GM12872 (cell line): ENCODE measurements around the gene UNC93A.

Experiments used
- CTCF ChIP-seq: IDR thresholded peaks from 3 replicates; pipeline ENCODE4 v1.5.1; 2011; ENCODE audit warnings: low read depth, mild to moderate bottlenecking, low read length, moderate library complexity; ENCODE audit not compliant: insufficient read depth

UNC93A gene

GRCh38 chr6:167274270-167274669 lies 16.8 kb upstream of the UNC93A start:
- no peak for TF ChIP-seq CTCF

DNA sequence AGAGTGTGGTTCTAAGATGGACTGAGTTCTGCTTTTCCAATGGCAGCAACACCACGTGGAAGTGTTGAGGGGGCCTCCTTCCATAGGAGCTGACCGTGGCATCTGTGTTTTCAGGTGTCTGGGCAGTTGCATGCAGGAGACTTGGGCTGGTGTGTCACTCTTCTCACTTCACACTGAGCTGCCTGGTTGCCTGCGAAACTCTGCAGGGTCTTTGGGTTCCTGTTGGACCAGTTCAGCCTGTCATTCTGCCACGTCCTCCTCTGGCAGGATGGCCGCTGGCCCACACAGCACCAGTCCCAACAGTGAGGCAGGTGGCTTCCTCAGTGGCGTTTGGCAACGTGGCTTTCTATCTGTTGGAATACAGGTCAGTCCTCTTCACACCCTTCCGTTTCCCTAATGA lies 16.1 kb upstream of the UNC93A start:
- no peak for TF ChIP-seq CTCF

DNA sequence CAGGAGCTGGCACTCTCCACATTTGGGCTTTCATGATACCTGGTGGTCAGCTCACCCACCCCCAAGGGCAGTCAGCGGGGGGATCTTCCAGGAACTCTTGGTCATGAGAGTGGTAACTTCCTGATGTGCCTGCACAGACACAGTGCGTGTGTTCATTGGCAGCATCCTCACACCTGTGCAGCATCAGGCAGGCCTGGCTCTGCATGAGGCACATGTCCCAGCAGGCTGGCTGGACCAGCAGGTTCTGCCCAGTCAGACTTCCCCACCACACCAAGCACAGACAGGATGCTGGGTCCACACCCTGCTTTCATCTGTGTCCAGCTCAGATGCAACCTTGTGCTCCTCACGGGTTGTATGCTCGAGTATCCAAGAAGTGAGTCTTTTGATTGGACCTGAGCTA lies 15.7 kb upstream of the UNC93A start:
- no peak for TF ChIP-seq CTCF

DNA sequence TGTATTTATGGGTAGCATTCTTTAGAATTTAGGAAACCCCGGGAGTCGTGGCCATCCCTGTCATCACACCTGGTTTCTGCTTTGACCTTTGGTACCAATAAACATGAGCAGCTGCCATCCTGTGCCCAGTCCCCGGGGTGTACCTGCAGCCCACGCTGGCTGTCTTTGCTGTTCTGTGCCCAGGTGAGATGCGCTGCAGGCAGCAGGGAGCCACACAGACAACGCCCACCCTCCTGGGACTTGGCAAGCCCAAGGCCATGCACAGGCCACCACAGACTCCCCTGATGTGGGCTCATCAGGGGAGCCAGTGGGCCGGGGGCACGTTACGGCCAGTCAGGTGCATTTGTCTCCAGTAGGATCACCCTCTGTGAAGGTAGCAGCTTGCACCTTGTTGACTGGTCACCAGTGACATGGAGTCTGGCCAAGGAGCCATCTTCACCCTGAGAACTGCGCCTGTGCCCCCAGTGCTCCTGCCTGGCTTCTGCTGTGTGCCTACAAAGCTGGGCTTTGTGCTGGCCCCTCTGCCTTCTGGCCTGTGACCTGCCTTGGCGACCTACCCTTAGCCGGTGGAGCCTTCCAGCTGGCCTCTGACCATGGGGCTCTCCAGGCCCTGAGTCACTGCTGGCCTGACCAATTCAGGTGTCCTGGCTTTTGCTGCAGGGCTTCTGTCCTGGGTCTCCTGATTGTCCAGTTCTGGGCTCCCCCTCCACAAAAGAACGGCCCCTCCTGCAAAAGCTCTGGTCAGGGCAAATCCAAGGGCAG lies 14.2 kb upstream of the UNC93A start:
- no peak for TF ChIP-seq CTCF

DNA sequence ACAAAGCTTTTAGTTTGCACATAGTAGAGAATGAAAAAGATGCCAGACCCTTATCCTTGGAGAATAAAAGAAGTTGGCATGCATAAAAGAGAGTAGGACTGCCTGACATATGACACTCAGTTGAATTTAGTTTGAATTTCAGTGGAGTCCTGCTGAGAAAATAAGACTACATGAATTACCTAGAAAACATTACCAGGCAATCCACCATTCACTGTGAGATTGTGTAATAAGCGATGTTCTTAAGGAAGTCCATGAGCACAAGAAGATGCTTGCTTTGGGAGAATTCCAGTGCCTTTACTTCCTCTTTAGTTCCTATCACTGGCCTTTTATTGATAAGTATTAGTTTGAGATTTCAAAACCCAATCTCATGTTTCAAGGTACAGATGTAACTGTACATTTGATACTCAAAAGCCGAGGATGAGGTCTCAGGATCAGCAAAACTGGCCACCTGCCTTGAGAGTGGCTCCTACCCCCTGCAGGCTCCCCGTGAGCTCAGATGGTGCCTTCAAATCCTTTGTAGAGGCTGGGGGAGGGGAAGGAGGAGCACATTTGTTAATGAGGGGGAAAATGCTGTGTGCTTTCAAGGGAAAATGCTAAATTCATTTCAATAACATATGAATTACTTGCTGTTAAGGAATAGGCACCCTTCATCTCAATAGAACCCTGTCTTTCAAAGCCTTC lies 11.2 kb upstream of the UNC93A start:
- no peak for TF ChIP-seq CTCF

- no peak for TF ChIP-seq CTCF
Observed at GRCh38 chr6:167282165-167282564, 8.9 kb upstream of the UNC93A start.

GRCh38 chr6:167285077-167285770 lies 5.9 kb upstream of the UNC93A start:
- TF ChIP-seq CTCF, result no peak
